SK-N-SH (cell line): ENCODE data around the gene CDH13.

Experiments
- EP300 ChIP-seq, 2 experiments: IDR thresholded peaks; 2 replicates each; pipeline versions ENCODE4 v1.4.0 to v1.6.1; 2012; ENCODE audit warnings: borderline replicate concordance in 1 of 2, low read depth in 1 of 2, low read length in 1 of 2
- FOXJ3 ChIP-seq: sonication (generic); formaldehyde crosslinking; IDR thresholded peaks from 2 replicates; pipeline ENCODE4 v1.5.1; 2020; ENCODE audit warnings: mild to moderate bottlenecking, missing genetic modification reagents
- GABPA ChIP-seq: IDR thresholded peaks from 2 replicates; pipeline ENCODE4 v1.4.0; 2012; ENCODE audit warnings: low read depth, mild to moderate bottlenecking
- POLR2AphosphoS5 ChIP-seq: IDR thresholded peaks from 2 replicates; pipeline ENCODE4 v1.6.1; 2012; ENCODE audit warnings: low read depth, low read length
- RAD21 ChIP-seq: IDR thresholded peaks from 2 replicates; pipeline ENCODE4 v1.6.1; 2012; ENCODE audit warnings: mild to moderate bottlenecking, low read length
- RCOR1 ChIP-seq: fragments of 150-350 bp; IDR thresholded peaks from 2 replicates; pipeline ENCODE4 v1.6.1; 2017; ENCODE audit warnings: antibody characterized with exemption, low read length
- TF ChIP-seq, protein P1 (sequence below): fragments of 200-600 bp; sonication (generic); IDR thresholded peaks from 2 replicates; pipeline ENCODE4 v1.6.1; 2017; ENCODE audit warnings: antibody characterized with exemption, mild to moderate bottlenecking, moderate library complexity
- TF ChIP-seq, protein P2 (sequence below): fragments of 150-350 bp; IDR thresholded peaks from 2 replicates; pipeline ENCODE4 v1.6.1; 2017; ENCODE audit warnings: antibody characterized with exemption, low read length, low read depth, borderline replicate concordance
- TF ChIP-seq, protein P3 (sequence below): IDR thresholded peaks from 2 replicates; pipeline ENCODE4 v1.6.1; 2012; ENCODE audit warnings: mild to moderate bottlenecking, low read depth, low read length, moderate library complexity
- TF ChIP-seq, protein P4 (sequence below): IDR thresholded peaks from 2 replicates; pipeline ENCODE4 v1.4.0; 2012; ENCODE audit warnings: low read depth

DNA sequence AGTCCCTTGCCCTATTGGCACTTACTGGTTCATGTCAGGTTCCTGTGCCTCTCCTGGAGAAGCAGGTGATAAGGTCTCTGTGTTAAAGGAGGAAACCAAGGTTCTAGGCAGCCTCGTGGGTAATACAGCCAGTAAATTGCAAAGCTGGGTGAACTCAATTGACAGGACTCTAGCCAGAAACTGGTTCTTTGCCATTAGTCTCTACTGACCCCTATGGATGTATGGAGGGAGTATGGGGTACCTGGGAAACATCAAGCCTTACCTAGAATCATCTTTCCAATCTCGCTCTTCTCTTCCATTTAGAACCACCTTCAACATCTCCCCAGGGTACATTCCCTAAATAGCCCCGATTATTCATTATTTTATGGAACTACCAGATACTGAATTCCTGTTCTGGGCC lies 169.3 kb downstream of the CDH13 start:
- TF ChIP-seq, protein P1, sequence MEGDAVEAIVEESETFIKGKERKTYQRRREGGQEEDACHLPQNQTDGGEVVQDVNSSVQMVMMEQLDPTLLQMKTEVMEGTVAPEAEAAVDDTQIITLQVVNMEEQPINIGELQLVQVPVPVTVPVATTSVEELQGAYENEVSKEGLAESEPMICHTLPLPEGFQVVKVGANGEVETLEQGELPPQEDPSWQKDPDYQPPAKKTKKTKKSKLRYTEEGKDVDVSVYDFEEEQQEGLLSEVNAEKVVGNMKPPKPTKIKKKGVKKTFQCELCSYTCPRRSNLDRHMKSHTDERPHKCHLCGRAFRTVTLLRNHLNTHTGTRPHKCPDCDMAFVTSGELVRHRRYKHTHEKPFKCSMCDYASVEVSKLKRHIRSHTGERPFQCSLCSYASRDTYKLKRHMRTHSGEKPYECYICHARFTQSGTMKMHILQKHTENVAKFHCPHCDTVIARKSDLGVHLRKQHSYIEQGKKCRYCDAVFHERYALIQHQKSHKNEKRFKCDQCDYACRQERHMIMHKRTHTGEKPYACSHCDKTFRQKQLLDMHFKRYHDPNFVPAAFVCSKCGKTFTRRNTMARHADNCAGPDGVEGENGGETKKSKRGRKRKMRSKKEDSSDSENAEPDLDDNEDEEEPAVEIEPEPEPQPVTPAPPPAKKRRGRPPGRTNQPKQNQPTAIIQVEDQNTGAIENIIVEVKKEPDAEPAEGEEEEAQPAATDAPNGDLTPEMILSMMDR = no peak
- TF ChIP-seq, protein P2, sequence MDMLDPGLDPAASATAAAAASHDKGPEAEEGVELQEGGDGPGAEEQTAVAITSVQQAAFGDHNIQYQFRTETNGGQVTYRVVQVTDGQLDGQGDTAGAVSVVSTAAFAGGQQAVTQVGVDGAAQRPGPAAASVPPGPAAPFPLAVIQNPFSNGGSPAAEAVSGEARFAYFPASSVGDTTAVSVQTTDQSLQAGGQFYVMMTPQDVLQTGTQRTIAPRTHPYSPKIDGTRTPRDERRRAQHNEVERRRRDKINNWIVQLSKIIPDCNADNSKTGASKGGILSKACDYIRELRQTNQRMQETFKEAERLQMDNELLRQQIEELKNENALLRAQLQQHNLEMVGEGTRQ = no peak
- TF ChIP-seq RAD21 (no peak), GABPA (no peak), RCOR1 (no peak), FOXJ3 (CRISPR knock-in tag) (no peak), POLR2AphosphoS5 (no peak), EP300 (IDR thresholded peaks at IDR 0.05; ENCODE audit: borderline replicate concordance in 1 of 2, low read depth in 1 of 2, low read length in 1 of 2) (no peak)
- TF ChIP-seq, protein P3, sequence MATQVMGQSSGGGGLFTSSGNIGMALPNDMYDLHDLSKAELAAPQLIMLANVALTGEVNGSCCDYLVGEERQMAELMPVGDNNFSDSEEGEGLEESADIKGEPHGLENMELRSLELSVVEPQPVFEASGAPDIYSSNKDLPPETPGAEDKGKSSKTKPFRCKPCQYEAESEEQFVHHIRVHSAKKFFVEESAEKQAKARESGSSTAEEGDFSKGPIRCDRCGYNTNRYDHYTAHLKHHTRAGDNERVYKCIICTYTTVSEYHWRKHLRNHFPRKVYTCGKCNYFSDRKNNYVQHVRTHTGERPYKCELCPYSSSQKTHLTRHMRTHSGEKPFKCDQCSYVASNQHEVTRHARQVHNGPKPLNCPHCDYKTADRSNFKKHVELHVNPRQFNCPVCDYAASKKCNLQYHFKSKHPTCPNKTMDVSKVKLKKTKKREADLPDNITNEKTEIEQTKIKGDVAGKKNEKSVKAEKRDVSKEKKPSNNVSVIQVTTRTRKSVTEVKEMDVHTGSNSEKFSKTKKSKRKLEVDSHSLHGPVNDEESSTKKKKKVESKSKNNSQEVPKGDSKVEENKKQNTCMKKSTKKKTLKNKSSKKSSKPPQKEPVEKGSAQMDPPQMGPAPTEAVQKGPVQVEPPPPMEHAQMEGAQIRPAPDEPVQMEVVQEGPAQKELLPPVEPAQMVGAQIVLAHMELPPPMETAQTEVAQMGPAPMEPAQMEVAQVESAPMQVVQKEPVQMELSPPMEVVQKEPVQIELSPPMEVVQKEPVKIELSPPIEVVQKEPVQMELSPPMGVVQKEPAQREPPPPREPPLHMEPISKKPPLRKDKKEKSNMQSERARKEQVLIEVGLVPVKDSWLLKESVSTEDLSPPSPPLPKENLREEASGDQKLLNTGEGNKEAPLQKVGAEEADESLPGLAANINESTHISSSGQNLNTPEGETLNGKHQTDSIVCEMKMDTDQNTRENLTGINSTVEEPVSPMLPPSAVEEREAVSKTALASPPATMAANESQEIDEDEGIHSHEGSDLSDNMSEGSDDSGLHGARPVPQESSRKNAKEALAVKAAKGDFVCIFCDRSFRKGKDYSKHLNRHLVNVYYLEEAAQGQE = no peak
- TF ChIP-seq, protein P4, sequence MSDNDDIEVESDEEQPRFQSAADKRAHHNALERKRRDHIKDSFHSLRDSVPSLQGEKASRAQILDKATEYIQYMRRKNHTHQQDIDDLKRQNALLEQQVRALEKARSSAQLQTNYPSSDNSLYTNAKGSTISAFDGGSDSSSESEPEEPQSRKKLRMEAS = no peak
